GM23338 (cell line): Measurements from ENCODE around the gene GRID2IP. TPM values are rescaled to one million over a fixed set of nuclear protein-coding genes. Genes with fewer than 3 reads are reported as not detected.

Experiments
- ATAC-seq: fragments of 200-7000 bp; cut with Tn5 transposase; 3 replicates; pipeline ENCODE4 v1.9.1; 2020
- DNase-seq: peaks from one replicate; pipeline ENCODE4 v3.0.0-alpha.2; 2015; ENCODE audit warnings: low spot score
- H2AFZ ChIP-seq: fragments of 200-600 bp; sonication (generic); 2 replicates; pipeline ENCODE4 v1.8.0; 2016; ENCODE audit warnings: antibody characterized with exemption, mild to moderate bottlenecking, moderate library complexity
- H3F3A ChIP-seq: fragments of 200-600 bp; sonication (generic); replicated peaks from 2 replicates; pipeline ENCODE4 v1.8.0; 2017; ENCODE audit warnings: antibody characterized with exemption, mixed run types, low read depth
- H3K27ac ChIP-seq: fragments of 200-600 bp; sonication (generic); 2 replicates; pipeline ENCODE4 v1.6.1; 2016; ENCODE audit warnings: low read depth
- H3K27me3 ChIP-seq: fragments of 200-600 bp; sonication (generic); 2 replicates; pipeline ENCODE4 v1.8.0; 2016; ENCODE audit warnings: mild to moderate bottlenecking, mixed run types, moderate library complexity; ENCODE audit not compliant: insufficient read depth
- H3K36me3 ChIP-seq: fragments of 200-600 bp; sonication (generic); 2 replicates; pipeline ENCODE4 v1.8.0; 2016; ENCODE audit warnings: mild to moderate bottlenecking; ENCODE audit not compliant: insufficient read depth
- H3K4me1 ChIP-seq: fragments of 200-600 bp; sonication (generic); 2 replicates; pipeline ENCODE4 v1.8.0; 2016; ENCODE audit warnings: mild to moderate bottlenecking, moderate library complexity; ENCODE audit not compliant: insufficient read depth
- H3K4me2 ChIP-seq: fragments of 200-600 bp; sonication (generic); 2 replicates; pipeline ENCODE4 v1.7.1; 2017; ENCODE audit warnings: mixed run types
- H3K4me3 ChIP-seq: fragments of 200-600 bp; sonication (generic); 2 replicates; pipeline ENCODE4 v1.6.1; 2016; ENCODE audit warnings: mixed run types
- H3K79me2 ChIP-seq: fragments of 200-600 bp; sonication (generic); replicated peaks from 2 replicates; pipeline ENCODE4 v1.8.0; 2017; ENCODE audit warnings: mild to moderate bottlenecking; ENCODE audit not compliant: insufficient read depth
- H3K9me2 ChIP-seq: fragments of 200-600 bp; sonication (generic); 2 replicates; pipeline ENCODE4 v1.8.0; 2017; ENCODE audit not compliant: insufficient read depth
- H4K20me1 ChIP-seq: fragments of 200-600 bp; sonication (generic); replicated peaks from 2 replicates; pipeline ENCODE4 v1.8.0; 2017; ENCODE audit warnings: mild to moderate bottlenecking; ENCODE audit not compliant: insufficient read depth
- H3K27ac Mint-ChIP-seq: 2 replicates; pipeline ENCODE4 v1.8.0; 2020; ENCODE audit warnings: inconsistent platforms, mild to moderate bottlenecking, moderate library complexity, mixed read lengths
- H3K27me3 Mint-ChIP-seq: 3 replicates; pipeline ENCODE4 v1.8.0; 2022; ENCODE audit warnings: low read depth, mild to moderate bottlenecking, moderate library complexity, mixed read lengths, inconsistent platforms; ENCODE audit not compliant: insufficient read depth, poor library complexity
- H3K36me3 Mint-ChIP-seq: 3 replicates; pipeline ENCODE4 v1.8.0; 2021; ENCODE audit warnings: low read depth, mild to moderate bottlenecking, inconsistent platforms, moderate library complexity, mixed read lengths
- H3K4me1 Mint-ChIP-seq: 3 replicates; pipeline ENCODE4 v1.8.0; 2020; ENCODE audit warnings: mild to moderate bottlenecking, inconsistent platforms, mixed read lengths
- H3K4me3 Mint-ChIP-seq: 3 replicates; pipeline ENCODE4 v1.8.0; 2021; ENCODE audit warnings: moderate library complexity, mild to moderate bottlenecking, inconsistent platforms, mixed read lengths
- H3K9me3 Mint-ChIP-seq: 3 replicates; pipeline ENCODE4 v1.8.0; 2020; ENCODE audit warnings: moderate library complexity, mild to moderate bottlenecking, inconsistent platforms, mixed read lengths
- NANOG ChIP-seq: IDR thresholded peaks from 2 replicates; pipeline ENCODE4 v1.6.1; 2016; ENCODE audit warnings: antibody characterized with exemption, borderline replicate concordance
- ZNF331 ChIP-seq: fragments of 250-450 bp; sonication (Bioruptor Pico); IDR thresholded peaks from 2 replicates; pipeline ENCODE4 v1.5.0; 2020; ENCODE audit warnings: low read depth, mild to moderate bottlenecking, moderate library complexity
- polyA plus RNA-seq: library from polyadenylated mRNA; unstranded; fragments of >200 nt; fragmentation: Nextera tagmentation; extraction: Ambion mirVana; gene quantifications from 2 replicates; pipeline ENCODE4 v1.2.1, GENCODE V29; 2016
- total RNA-seq: library from RNA; depleted of rRNA; stranded (reverse); fragments of >200 nt; shearing (Covaris generic); gene quantifications from 2 replicates; pipeline ENCODE4 v1.2.3, GENCODE V29; 2014
- TF ChIP-seq, protein P1 (sequence below): fragments of 250-450 bp; sonication (Bioruptor Pico); IDR thresholded peaks from 2 replicates; pipeline ENCODE4 v1.5.0; 2020; ENCODE audit warnings: mild to moderate bottlenecking, moderate library complexity
- TF ChIP-seq, protein P2 (sequence below), 2 experiments: fragments of 200-600 bp in 1 of 2; sonication (generic) in 1 of 2; conservative IDR thresholded peaks; 2 replicates each; pipeline versions ENCODE4 v1.5.1 to v1.6.1; 2016 to 2017; ENCODE audit warnings: antibody characterized with exemption in 2 of 2, low read depth in 2 of 2, mild to moderate bottlenecking in 2 of 2, moderate library complexity in 1 of 2

GRID2IP gene
- total and polyA plus RNA-seq, 2 experiments from 2014 or later: 0.73 to 1.5 TPM

DNA sequence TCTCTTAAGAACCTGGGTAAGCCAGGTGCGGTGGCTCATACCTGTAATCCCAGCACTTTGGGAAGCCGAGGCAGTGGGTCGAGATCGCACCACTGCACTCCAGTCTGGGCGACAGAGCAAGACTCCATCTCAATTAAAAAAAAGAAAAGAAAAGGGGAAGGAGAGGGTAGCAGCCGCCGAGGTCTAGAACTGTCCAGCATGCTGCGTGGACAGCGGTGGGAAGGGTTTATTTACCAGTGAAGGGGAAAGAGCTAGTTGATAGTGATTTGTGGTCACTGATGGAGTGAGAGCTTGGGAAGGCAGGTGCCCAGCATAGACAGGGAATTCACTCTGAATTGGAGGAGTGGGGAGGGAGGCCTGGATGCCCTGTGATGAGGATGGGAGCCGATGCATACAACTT is 60.1 kb downstream of the GRID2IP start (continued):
- TF ChIP-seq, protein P1, sequence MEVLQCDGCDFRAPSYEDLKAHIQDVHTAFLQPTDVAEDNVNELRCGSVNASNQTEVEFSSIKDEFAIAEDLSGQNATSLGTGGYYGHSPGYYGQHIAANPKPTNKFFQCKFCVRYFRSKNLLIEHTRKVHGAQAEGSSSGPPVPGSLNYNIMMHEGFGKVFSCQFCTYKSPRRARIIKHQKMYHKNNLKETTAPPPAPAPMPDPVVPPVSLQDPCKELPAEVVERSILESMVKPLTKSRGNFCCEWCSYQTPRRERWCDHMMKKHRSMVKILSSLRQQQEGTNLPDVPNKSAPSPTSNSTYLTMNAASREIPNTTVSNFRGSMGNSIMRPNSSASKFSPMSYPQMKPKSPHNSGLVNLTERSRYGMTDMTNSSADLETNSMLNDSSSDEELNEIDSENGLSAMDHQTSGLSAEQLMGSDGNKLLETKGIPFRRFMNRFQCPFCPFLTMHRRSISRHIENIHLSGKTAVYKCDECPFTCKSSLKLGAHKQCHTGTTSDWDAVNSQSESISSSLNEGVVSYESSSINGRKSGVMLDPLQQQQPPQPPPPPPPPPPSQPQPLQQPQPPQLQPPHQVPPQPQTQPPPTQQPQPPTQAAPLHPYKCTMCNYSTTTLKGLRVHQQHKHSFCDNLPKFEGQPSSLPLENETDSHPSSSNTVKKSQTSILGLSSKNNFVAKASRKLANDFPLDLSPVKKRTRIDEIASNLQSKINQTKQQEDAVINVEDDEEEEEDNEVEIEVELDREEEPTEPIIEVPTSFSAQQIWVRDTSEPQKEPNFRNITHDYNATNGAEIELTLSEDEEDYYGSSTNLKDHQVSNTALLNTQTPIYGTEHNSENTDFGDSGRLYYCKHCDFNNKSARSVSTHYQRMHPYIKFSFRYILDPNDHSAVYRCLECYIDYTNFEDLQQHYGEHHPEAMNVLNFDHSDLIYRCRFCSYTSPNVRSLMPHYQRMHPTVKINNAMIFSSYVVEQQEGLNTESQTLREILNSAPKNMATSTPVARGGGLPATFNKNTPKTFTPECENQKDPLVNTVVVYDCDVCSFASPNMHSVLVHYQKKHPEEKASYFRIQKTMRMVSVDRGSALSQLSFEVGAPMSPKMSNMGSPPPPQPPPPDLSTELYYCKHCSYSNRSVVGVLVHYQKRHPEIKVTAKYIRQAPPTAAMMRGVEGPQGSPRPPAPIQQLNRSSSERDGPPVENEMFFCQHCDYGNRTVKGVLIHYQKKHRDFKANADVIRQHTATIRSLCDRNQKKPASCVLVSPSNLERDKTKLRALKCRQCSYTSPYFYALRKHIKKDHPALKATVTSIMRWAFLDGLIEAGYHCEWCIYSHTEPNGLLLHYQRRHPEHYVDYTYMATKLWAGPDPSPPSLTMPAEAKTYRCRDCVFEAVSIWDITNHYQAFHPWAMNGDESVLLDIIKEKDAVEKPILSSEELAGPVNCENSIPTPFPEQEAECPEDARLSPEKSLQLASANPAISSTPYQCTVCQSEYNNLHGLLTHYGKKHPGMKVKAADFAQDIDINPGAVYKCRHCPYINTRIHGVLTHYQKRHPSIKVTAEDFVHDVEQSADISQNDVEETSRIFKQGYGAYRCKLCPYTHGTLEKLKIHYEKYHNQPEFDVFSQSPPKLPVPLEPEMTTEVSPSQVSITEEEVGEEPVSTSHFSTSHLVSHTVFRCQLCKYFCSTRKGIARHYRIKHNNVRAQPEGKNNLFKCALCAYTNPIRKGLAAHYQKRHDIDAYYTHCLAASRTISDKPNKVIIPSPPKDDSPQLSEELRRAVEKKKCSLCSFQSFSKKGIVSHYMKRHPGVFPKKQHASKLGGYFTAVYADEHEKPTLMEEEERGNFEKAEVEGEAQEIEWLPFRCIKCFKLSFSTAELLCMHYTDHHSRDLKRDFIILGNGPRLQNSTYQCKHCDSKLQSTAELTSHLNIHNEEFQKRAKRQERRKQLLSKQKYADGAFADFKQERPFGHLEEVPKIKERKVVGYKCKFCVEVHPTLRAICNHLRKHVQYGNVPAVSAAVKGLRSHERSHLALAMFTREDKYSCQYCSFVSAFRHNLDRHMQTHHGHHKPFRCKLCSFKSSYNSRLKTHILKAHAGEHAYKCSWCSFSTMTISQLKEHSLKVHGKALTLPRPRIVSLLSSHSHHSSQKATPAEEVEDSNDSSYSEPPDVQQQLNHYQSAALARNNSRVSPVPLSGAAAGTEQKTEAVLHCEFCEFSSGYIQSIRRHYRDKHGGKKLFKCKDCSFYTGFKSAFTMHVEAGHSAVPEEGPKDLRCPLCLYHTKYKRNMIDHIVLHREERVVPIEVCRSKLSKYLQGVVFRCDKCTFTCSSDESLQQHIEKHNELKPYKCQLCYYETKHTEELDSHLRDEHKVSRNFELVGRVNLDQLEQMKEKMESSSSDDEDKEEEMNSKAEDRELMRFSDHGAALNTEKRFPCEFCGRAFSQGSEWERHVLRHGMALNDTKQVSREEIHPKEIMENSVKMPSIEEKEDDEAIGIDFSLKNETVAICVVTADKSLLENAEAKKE (CRISPR knock-in tag): no peak
- no peak for TF ChIP-seq ZNF331 (CRISPR knock-in tag)

DNA sequence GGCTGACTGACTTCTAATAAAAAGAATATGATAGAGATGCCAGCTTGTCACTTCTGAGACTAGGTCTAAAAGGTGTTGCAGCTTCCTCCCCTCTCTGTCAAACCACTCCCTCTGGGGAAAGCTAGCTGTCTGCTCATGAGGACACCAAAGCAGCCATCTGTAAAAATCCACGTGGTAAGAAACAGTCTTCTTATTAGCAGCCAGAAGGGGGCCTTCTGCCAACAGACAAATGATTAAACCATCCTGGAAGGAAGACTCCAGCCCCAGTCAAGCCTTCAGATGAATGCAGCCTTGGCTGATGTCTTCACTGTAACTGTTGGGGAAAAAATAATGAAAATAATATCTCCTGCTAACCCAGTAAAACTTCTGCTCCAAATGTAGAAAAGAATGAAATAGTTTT is 61.6 kb downstream of the GRID2IP start:
- H3K4me1 Mint-ChIP-seq: 0 out of 3 replicates have a peak, but pooled peaks cover 3% of the 10 kb centered on the region
- no peak overlapping the region for H3K4me3 ChIP-seq
- no peak for TF ChIP-seq NANOG
- TF ChIP-seq, protein P2, sequence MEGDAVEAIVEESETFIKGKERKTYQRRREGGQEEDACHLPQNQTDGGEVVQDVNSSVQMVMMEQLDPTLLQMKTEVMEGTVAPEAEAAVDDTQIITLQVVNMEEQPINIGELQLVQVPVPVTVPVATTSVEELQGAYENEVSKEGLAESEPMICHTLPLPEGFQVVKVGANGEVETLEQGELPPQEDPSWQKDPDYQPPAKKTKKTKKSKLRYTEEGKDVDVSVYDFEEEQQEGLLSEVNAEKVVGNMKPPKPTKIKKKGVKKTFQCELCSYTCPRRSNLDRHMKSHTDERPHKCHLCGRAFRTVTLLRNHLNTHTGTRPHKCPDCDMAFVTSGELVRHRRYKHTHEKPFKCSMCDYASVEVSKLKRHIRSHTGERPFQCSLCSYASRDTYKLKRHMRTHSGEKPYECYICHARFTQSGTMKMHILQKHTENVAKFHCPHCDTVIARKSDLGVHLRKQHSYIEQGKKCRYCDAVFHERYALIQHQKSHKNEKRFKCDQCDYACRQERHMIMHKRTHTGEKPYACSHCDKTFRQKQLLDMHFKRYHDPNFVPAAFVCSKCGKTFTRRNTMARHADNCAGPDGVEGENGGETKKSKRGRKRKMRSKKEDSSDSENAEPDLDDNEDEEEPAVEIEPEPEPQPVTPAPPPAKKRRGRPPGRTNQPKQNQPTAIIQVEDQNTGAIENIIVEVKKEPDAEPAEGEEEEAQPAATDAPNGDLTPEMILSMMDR (conservative IDR thresholded peaks at IDR 0.05; ENCODE audit: low read depth in 2 of 2): peak; percentile 31 to 33

More for the DNA sequence above, 61.6 kb downstream of the GRID2IP start:
- H3K9me3 Mint-ChIP-seq: peaks cover 18% of the 10 kb centered on the region
- H3K36me3 ChIP-seq: no peaks in the 10 kb centered on the region
- peaks cover 5% of the 10 kb centered on the region for H3K27me3 Mint-ChIP-seq
- DNase-seq (peak; percentile 59), ATAC-seq (no peak)
- peaks cover 4% of the 10 kb centered on the region for H3F3A ChIP-seq
- H3K4me1 ChIP-seq: no peaks in the 10 kb centered on the region; the same call in 1 of the 2 replicates
- no peak overlapping the region for H3K27ac ChIP-seq
- no peak overlapping the region for H2AFZ ChIP-seq
- no peak overlapping the region for H3K27ac Mint-ChIP-seq
- no peak overlapping the region for H3K4me2 ChIP-seq
- no peak overlapping the region for H3K4me3 Mint-ChIP-seq
- H3K9me2 ChIP-seq: 0 out of 2 replicates have a peak, but pooled peaks cover 3% of the 10 kb centered on the region
- no peaks in the 10 kb centered on the region for H4K20me1 ChIP-seq
- no peaks in the 10 kb centered on the region for H3K27me3 ChIP-seq
- H3K79me2 ChIP-seq: no peaks in the 10 kb centered on the region
- peaks cover 5% of the 10 kb centered on the region; the same call in 1 of the 3 replicates for H3K36me3 Mint-ChIP-seq
